PC-3 (cell line): ENCODE measurements around the gene SIVA1. TPM values are rescaled to one million over a fixed set of nuclear protein-coding genes. Genes with fewer than 3 reads are reported as not detected.

Experiments
- ATAC-seq: fragments of 200-7000 bp; cut with Tn5 transposase; 2 replicates; pipeline ENCODE4 v1.9.1; 2020; ENCODE audit warnings: mild to moderate bottlenecking, moderate library complexity
- BruUV-seq: library from RNA; stranded (reverse); fragments of 400-500 nt; replicated peaks from 2 replicates; lab custom pipeline; 2021; lab: Mats Ljungman, UMichigan
- CTCF ChIA-PET: fragments of 300-600 bp; sonication (Branson Sonifier 250); formaldehyde crosslinking; loops from one replicate; lab custom pipeline; 2022; ENCODE audit warnings: antibody characterized with exemption; lab: Charles Lee
- POLR2A ChIA-PET: fragments of 300-600 bp; sonication (Branson Sonifier 250); formaldehyde crosslinking; loops from one replicate; lab custom pipeline; 2022; ENCODE audit warnings: antibody characterized with exemption; ENCODE audit not compliant: unreplicated experiment; lab: Charles Lee
- DNase-seq: peaks from one replicate; pipeline ENCODE4 v3.0.0-alpha.2; 2015
- H2AFZ ChIP-seq: fragments of 300-600 bp; sonication (generic); 2 replicates; pipeline ENCODE4 v1.6.0; 2016; ENCODE audit warnings: antibody characterized with exemption, low read length
- H3F3A ChIP-seq: fragments of 300-600 bp; sonication (generic); one replicate; pipeline ENCODE4 v1.6.0; 2017; ENCODE audit warnings: antibody characterized with exemption, low read length, control low read depth, mild to moderate bottlenecking; ENCODE audit not compliant: unreplicated experiment
- H3K27ac ChIP-seq: fragments of 300-600 bp; sonication (generic); 2 replicates; pipeline ENCODE4 v1.5.1; 2016; ENCODE audit warnings: mild to moderate bottlenecking, low read length
- H3K27me3 ChIP-seq: fragments of 300-600 bp; sonication (generic); 2 replicates; pipeline ENCODE4 v1.6.1; 2016; ENCODE audit warnings: low read length, mixed read lengths
- H3K36me3 ChIP-seq: fragments of 300-600 bp; sonication (generic); 2 replicates; pipeline ENCODE4 v1.6.1; 2016; ENCODE audit warnings: low read depth, mixed run types, low read length, mixed read lengths
- H3K4me1 ChIP-seq: fragments of 300-600 bp; sonication (generic); 2 replicates; pipeline ENCODE4 v1.5.1; 2016; ENCODE audit warnings: low read length; ENCODE audit not compliant: insufficient read depth
- H3K4me2 ChIP-seq: fragments of 300-600 bp; sonication (generic); 2 replicates; pipeline ENCODE4 v1.6.0; 2016; ENCODE audit warnings: low read length
- H3K4me3 ChIP-seq: fragments of 300-600 bp; sonication (generic); 2 replicates; pipeline ENCODE4 v1.5.1; 2016; ENCODE audit warnings: mild to moderate bottlenecking, low read length, mixed read lengths
- H3K79me2 ChIP-seq: fragments of 300-600 bp; sonication (generic); 2 replicates; pipeline ENCODE4 v1.6.1; 2017; ENCODE audit warnings: low read length, mixed read lengths
- H3K9ac ChIP-seq: fragments of 300-600 bp; sonication (generic); 2 replicates; pipeline ENCODE4 v1.6.0; 2016; ENCODE audit warnings: mild to moderate bottlenecking, low read length
- H3K9me2 ChIP-seq: fragments of 300-600 bp; sonication (generic); replicated peaks from 2 replicates; pipeline ENCODE4 v1.6.1; 2016; ENCODE audit warnings: mixed run types, low read length, mixed read lengths
- H3K9me3 ChIP-seq: fragments of 300-600 bp; sonication (generic); 2 replicates; pipeline ENCODE4 v1.6.1; 2016; ENCODE audit warnings: low read length, mixed read lengths
- H4K20me1 ChIP-seq: fragments of 300-600 bp; sonication (generic); 2 replicates; pipeline ENCODE4 v1.6.1; 2016; ENCODE audit warnings: low read length, mixed read lengths
- EZH2 ChIP-seq: fragments of 300-600 bp; sonication (generic); IDR thresholded peaks from one replicate; pipeline ENCODE4 v1.6.1; 2017; ENCODE audit warnings: antibody characterized with exemption, mild to moderate bottlenecking, low read length; ENCODE audit not compliant: unreplicated experiment
- EZH2phosphoT487 ChIP-seq: fragments of 300-600 bp; sonication (generic); IDR thresholded peaks from 2 replicates; pipeline ENCODE4 v1.6.1; 2018; ENCODE audit warnings: mild to moderate bottlenecking, antibody characterized with exemption, low read length, borderline replicate concordance
- intact Hi-C: fragments of 100-400 bp; cut with micrococcal nuclease; formaldehyde crosslinking; loops from 2 replicates; pipeline ENCODE4 v1.9.0; 2023
- total RNA-seq: library from RNA; depleted of rRNA; stranded (reverse); fragments of >200 nt; gene quantifications from 2 replicates; pipeline ENCODE4 v1.2.3, GENCODE V29; 2014; rRNA removed
- TF ChIP-seq, protein P1 (sequence below): fragments of 300-600 bp; sonication (generic); conservative IDR thresholded peaks from 2 replicates; pipeline ENCODE4 v1.5.1; 2017; ENCODE audit warnings: antibody characterized with exemption, low read depth, mild to moderate bottlenecking, low read length

The SIVA1 gene
- total RNA-seq, 1 experiment from 2014 or later = 375 TPM

DNA sequence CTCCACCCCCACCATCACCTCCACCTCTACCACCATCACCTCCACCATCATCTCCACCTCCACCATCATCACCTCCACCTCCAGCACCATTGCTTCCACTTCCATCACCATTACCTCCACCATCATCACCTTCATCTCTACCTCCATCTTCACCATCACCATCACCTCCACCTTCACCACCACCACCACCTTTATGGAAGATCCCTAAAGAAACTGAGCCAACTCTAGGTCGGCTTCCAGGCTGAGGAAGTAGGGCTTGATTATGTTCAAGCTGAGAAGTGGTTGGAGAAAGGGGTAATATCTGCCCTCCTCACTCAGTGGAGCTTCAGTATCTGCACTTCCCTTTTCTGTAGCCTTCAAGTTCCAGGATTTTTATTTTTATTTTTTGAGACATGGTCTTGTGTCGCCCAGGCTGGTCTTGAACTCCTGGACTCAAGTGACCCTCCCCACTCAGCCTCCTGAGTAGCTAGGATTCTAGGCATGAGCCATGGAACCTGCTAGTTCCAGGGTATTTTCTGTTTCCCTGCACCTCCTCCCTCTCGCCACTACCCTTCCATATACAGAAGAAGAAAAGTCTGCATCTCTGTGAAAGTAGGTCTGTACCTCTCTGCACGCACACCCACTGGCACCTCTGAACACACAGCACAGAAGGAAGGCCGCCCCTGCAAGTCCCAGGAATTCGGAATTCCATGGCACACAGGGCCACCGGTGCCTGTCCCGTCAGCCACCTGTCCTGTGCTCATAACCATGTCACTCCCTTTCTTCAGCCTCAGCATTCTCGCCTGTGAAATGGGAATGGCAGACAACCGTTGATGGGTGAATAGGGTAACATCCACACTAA is 53.9 kb downstream of the SIVA1 start:
- ChIA-PET POLR2A (no interaction called here), CTCF (no interaction called here)
- no TSS peak for BruUV-seq

DNA sequence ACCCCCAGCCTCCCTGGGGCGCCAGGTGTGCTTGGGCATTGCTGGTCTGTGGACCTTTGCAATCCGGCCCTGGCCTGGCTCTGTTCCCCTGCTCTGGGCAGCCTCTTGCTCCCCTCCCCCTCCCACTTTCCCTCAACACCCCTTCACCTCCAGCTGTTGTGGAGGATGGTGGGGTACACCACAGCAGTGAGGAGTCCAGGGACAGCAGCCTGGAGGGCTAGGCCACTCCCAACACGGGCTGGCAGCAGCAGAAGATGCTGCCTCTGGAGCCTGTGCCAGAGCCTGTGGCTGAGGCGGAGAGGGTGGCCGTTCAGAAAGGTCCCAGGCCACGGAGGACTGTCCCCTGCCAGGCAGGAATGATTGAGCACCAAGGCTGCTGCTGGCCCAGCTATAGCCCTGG is 55.5 kb downstream of the SIVA1 start:
- POLR2A ChIA-PET = no interaction called here
- Histone ChIP-seq H3K4me1 (peaks cover 17% of the 10 kb centered on the region; the same call in 1 of the 2 replicates), H2AFZ (no peak overlapping the region), H3K27ac (no peak overlapping the region), H3K79me2 (no peaks in the 10 kb centered on the region), H3K9me2 (no peaks in the 10 kb centered on the region), H3K27me3 (no peaks in the 10 kb centered on the region), H3K9ac (no peak overlapping the region), H3K36me3 (no peaks in the 10 kb centered on the region), H4K20me1 (0 out of 2 replicates have a peak, but pooled peaks cover 4% of the 10 kb centered on the region), H3F3A (no peaks in the 10 kb centered on the region), H3K4me2 (no peak overlapping the region), H3K4me3 (no peak overlapping the region), H3K9me3 (no peaks in the 10 kb centered on the region)
- no TSS peak for BruUV-seq
- CTCF ChIA-PET = no interaction called here
- intact Hi-C loops = no loop called here
- no peak for ATAC-seq
- TF ChIP-seq EZH2 = no peak
- no peak for DNase-seq

More for the DNA sequence above, 53.9 kb downstream of the SIVA1 start:
- no peak for ATAC-seq
- Histone ChIP-seq H3K4me3 (no peak overlapping the region), H3K36me3 (no peaks in the 10 kb centered on the region), H3K27ac (no peak overlapping the region), H3K9ac (no peak overlapping the region), H3K79me2 (peaks cover 13% of the 10 kb centered on the region), H2AFZ (no peak overlapping the region), H3K27me3 (no peaks in the 10 kb centered on the region), H3K9me3 (no peaks in the 10 kb centered on the region), H4K20me1 (0 out of 2 replicates have a peak, but pooled peaks cover 4% of the 10 kb centered on the region), H3K4me1 (peaks cover 26% of the 10 kb centered on the region), H3F3A (no peaks in the 10 kb centered on the region), H3K4me2 (no peak overlapping the region), H3K9me2 (no peaks in the 10 kb centered on the region)
- TF ChIP-seq EZH2phosphoT487 (no peak), EZH2 (no peak)
- TF ChIP-seq, protein P1, sequence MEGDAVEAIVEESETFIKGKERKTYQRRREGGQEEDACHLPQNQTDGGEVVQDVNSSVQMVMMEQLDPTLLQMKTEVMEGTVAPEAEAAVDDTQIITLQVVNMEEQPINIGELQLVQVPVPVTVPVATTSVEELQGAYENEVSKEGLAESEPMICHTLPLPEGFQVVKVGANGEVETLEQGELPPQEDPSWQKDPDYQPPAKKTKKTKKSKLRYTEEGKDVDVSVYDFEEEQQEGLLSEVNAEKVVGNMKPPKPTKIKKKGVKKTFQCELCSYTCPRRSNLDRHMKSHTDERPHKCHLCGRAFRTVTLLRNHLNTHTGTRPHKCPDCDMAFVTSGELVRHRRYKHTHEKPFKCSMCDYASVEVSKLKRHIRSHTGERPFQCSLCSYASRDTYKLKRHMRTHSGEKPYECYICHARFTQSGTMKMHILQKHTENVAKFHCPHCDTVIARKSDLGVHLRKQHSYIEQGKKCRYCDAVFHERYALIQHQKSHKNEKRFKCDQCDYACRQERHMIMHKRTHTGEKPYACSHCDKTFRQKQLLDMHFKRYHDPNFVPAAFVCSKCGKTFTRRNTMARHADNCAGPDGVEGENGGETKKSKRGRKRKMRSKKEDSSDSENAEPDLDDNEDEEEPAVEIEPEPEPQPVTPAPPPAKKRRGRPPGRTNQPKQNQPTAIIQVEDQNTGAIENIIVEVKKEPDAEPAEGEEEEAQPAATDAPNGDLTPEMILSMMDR = no peak
- no peak for DNase-seq
- intact Hi-C loops = no loop called here

Other genes starting within 250 kb of the SIVA1 start
- not detected in 2 replicates for gene C14orf180, start 173.4 kb upstream of the SIVA1 start, total RNA-seq
- gene TMEM179, start 148.4 kb upstream of the SIVA1 start, total RNA-seq = not detected in 2 replicates
- 132 and 161 TPM in 2 replicates for gene INF2, start 63.5 kb upstream of the SIVA1 start, total RNA-seq
- 7.9 and 8.8 TPM in 2 replicates for gene ADSS1, start 28.9 kb upstream of the SIVA1 start, total RNA-seq
- gene AKT1, start 42.6 kb downstream of the SIVA1 start, total RNA-seq = 196 and 212 TPM in 2 replicates
- gene ZBTB42, start 48.0 kb downstream of the SIVA1 start, total RNA-seq = 9.2 and 11.3 TPM in 2 replicates
- 33.2 and 53.4 TPM in 2 replicates for gene CEP170B, start 112.1 kb downstream of the SIVA1 start, total RNA-seq
- 0.04 TPM in 1 of 2 replicates, not detected in the other for gene PLD4, start 171.7 kb downstream of the SIVA1 start, total RNA-seq
- 25.0 and 31.1 TPM in 2 replicates for gene AHNAK2, start 225.2 kb downstream of the SIVA1 start, total RNA-seq
- gene CLBA1, start 232.6 kb downstream of the SIVA1 start, total RNA-seq = 19.2 and 27.5 TPM in 2 replicates